ENCODE results near the gene ICAM4.
"Not testable (repeated sequence)": the region's sequence is repeated elsewhere in the genome, so short reads cannot be mapped to it uniquely, and the experiment has no call there.

The ICAM4 gene

GRCh38 chr19:10320602-10321416 lies 34.1 kb downstream of the ICAM4 start:
- DNase-seq = no peak

- DNase-seq = no peak
These were observed 34.7 kb downstream of the ICAM4 start for GRCh38 chr19:10321417-10321797.

- no peak for DNase-seq
These were observed 35.4 kb downstream of the ICAM4 start for GRCh38 chr19:10321874-10322835.

GRCh38 chr19:10325732-10326131 lies 39.0 kb downstream of the ICAM4 start:
- DNase-seq = no peak

GRCh38 chr19:10327793-10328192 lies 41.0 kb downstream of the ICAM4 start:
- DNase-seq = no peak

GRCh38 chr19:10328558-10329429 lies 42.0 kb downstream of the ICAM4 start:
- DNase-seq = no peak

- DNase-seq = no peak
These were observed 42.8 kb downstream of the ICAM4 start for GRCh38 chr19:10329555-10329954.

GRCh38 chr19:10332158-10332964 lies 45.6 kb downstream of the ICAM4 start:
- DNase-seq = no peak

- DNase-seq = peak; percentile 93
These were observed 46.4 kb downstream of the ICAM4 start, which contains the start of gene RAVER1 for GRCh38 chr19:10332965-10333757. Gene RAVER1, minus strand, starts transcription at chr19:10333529. Its CDS starts 22 bp downstream, at chr19:10333507.

GRCh38 chr19:10333758-10334587 lies 47.2 kb downstream of the ICAM4 start:
- no peak for DNase-seq

GRCh38 chr19:10334588-10335351 lies 48.0 kb downstream of the ICAM4 start:
- DNase-seq = peak; percentile 65

GRCh38 chr19:10335352-10335985 lies 48.7 kb downstream of the ICAM4 start:
- DNase-seq = no peak

- not testable (repeated sequence) for DNase-seq
These were observed 50.0 kb downstream of the ICAM4 start for GRCh38 chr19:10336725-10337124.
